ENCODE measurements around the gene CFAP70.

The CFAP70 gene

DNA sequence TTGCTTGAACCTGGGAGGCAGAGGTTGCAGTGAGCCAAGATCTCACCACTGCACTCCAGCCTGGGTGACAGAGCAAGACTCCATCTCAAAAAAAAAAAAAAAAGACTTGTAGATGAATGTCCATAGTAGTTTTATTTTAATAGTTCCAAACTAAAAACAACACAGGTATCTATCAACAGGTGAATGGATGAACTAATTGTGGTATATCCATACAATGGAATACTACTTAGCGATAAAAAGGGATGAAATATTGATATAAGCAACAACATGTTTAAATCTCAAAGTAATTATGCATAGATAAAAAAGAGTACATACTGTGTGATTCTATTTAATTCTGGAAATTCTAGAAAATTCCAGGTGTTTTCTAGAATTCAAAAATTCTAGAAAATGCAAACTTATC lies 68.7 kb downstream of the CFAP70 start:
- Histone ChIP-seq H3K9ac (ENCODE audit: low read length) (no peak overlapping the region), H3K4me3 (ENCODE audit: low read length) (no peak overlapping the region), H3K27ac (ENCODE audit: low read length) (no peak overlapping the region), H3K36me3 (replicated peaks; ENCODE audit: low read depth, low read length) (no peaks in the 10 kb centered on the region), H2AFZ (ENCODE audit: low read depth, low read length) (no peak overlapping the region), H3K79me2 (ENCODE audit: low read length) (no peaks in the 10 kb centered on the region), H3K27me3 (ENCODE audit: low read depth, low read length) (no peaks in the 10 kb centered on the region), H3K4me2 (ENCODE audit: low read length) (no peak overlapping the region), H3K4me1 (ENCODE audit: low read length) (peaks cover 7% of the 10 kb centered on the region), H3K9me3 (ENCODE audit: insufficient read depth, low read length) (no peaks in the 10 kb centered on the region), H4K20me1 (ENCODE audit: insufficient read depth, low read length) (no peaks in the 10 kb centered on the region)
- no peak for TF ChIP-seq EZH2phosphoT487 (IDR thresholded peaks at IDR 0.05; ENCODE audit: low read depth)
- TF ChIP-seq, protein P1, sequence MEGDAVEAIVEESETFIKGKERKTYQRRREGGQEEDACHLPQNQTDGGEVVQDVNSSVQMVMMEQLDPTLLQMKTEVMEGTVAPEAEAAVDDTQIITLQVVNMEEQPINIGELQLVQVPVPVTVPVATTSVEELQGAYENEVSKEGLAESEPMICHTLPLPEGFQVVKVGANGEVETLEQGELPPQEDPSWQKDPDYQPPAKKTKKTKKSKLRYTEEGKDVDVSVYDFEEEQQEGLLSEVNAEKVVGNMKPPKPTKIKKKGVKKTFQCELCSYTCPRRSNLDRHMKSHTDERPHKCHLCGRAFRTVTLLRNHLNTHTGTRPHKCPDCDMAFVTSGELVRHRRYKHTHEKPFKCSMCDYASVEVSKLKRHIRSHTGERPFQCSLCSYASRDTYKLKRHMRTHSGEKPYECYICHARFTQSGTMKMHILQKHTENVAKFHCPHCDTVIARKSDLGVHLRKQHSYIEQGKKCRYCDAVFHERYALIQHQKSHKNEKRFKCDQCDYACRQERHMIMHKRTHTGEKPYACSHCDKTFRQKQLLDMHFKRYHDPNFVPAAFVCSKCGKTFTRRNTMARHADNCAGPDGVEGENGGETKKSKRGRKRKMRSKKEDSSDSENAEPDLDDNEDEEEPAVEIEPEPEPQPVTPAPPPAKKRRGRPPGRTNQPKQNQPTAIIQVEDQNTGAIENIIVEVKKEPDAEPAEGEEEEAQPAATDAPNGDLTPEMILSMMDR (IDR thresholded peaks at IDR 0.05; ENCODE audit: low read depth, low read length): no peak

DNA sequence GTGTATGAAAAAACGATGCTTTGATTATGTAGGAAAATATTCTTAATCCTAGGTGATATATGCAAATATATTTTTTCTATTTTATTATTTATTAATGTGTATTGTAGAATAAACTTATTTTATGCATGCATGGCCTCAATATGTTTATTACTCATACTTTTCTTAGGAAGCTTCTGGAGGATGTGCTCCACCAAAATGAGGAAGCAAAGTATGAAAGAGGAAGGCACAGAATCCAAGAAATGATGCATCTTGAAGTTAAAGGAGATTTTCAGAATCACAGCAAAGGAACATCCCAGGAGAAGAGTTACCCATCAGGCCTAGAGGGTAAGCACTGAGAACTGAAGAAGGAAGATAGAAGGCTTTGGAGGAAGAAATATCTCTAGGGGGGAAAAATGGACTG lies 71.2 kb downstream of the CFAP70 start:
- no peak overlapping the region for H2AFZ ChIP-seq (ENCODE audit: low read depth, low read length)
- no peak overlapping the region for H3K4me2 ChIP-seq (ENCODE audit: low read length)
- H4K20me1 ChIP-seq (ENCODE audit: insufficient read depth, low read length): no peaks in the 10 kb centered on the region
- H3K36me3 ChIP-seq (replicated peaks; ENCODE audit: low read depth, low read length): no peaks in the 10 kb centered on the region
- H3K9ac ChIP-seq (ENCODE audit: low read length): no peak overlapping the region
- no peaks in the 10 kb centered on the region for H3K27me3 ChIP-seq (ENCODE audit: low read depth, low read length)
- H3K4me3 ChIP-seq (ENCODE audit: low read length): no peak overlapping the region
- H3K27ac ChIP-seq (ENCODE audit: low read length): no peak overlapping the region
- peaks cover 8% of the 10 kb centered on the region for H3K4me1 ChIP-seq (ENCODE audit: low read length)
- no peaks in the 10 kb centered on the region for H3K79me2 ChIP-seq (ENCODE audit: low read length)
- no peaks in the 10 kb centered on the region for H3K9me3 ChIP-seq (ENCODE audit: insufficient read depth, low read length)
- TF ChIP-seq EZH2phosphoT487 (IDR thresholded peaks at IDR 0.05; ENCODE audit: low read depth): no peak
- TF ChIP-seq, protein P1 (IDR thresholded peaks at IDR 0.05; ENCODE audit: low read depth, low read length): no peak

DNA sequence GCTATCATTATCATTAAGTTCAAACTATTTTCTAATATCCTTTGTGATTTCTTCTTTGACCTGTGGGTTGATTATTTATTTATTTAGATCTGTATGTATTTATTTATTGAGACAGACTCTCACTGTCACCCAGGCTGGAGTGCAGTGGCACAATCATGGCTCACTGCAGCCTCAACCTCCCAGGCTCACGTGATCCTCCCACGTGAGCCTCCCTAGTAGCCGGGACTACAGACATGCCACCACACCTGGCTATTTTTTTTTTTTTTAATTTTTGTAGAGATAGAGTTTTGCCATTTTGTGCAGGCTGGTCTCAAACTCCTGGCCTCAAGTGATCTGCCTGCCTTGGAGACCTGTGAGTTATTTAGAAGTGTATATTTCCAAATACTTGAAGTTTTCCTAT lies 77.6 kb downstream of the CFAP70 start:
- no peak overlapping the region for H2AFZ ChIP-seq (ENCODE audit: low read depth, low read length)
- no peak overlapping the region for H3K4me3 ChIP-seq (ENCODE audit: low read length)
- no peak overlapping the region for H3K9ac ChIP-seq (ENCODE audit: low read length)
- no peaks in the 10 kb centered on the region for H3K27me3 ChIP-seq (ENCODE audit: low read depth, low read length)
- H3K9me3 ChIP-seq (ENCODE audit: insufficient read depth, low read length): no peaks in the 10 kb centered on the region
- TF ChIP-seq EZH2phosphoT487 (IDR thresholded peaks at IDR 0.05; ENCODE audit: low read depth): no peak
- TF ChIP-seq, protein P1 (IDR thresholded peaks at IDR 0.05; ENCODE audit: low read depth, low read length): no peak
- peaks cover 5% of the 10 kb centered on the region for H3K4me1 ChIP-seq (ENCODE audit: low read length)
- H3K27ac ChIP-seq (ENCODE audit: low read length): no peak overlapping the region
- no peak overlapping the region for H3K4me2 ChIP-seq (ENCODE audit: low read length)
- no peaks in the 10 kb centered on the region for H3K79me2 ChIP-seq (ENCODE audit: low read length)
- H3K36me3 ChIP-seq (replicated peaks; ENCODE audit: low read depth, low read length): no peaks in the 10 kb centered on the region
- H4K20me1 ChIP-seq (ENCODE audit: insufficient read depth, low read length): no peaks in the 10 kb centered on the region

DNA sequence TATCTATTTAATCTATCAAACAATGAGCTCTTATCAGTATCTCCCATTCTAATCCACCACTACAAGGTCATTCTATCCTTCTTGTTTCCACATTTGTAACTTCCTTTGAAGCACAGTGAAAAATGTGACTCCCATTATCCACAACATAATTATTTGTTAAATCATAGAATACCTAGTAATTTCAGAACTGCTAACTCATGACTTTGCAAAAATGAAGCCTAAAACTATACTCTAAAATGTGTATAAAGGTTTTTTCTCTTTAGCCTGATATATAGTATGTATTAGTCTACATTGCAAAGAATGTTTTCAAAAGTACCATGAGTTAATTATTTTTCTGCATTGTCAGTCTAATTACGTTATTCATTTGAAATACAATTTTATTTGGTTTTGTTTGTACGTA lies 94.2 kb downstream of the CFAP70 start:
- no peaks in the 10 kb centered on the region for H3K27me3 ChIP-seq (ENCODE audit: low read depth, low read length)
- no peaks in the 10 kb centered on the region for H3K36me3 ChIP-seq (replicated peaks; ENCODE audit: low read depth, low read length)
- TF ChIP-seq EZH2phosphoT487 (IDR thresholded peaks at IDR 0.05; ENCODE audit: low read depth): no peak
- TF ChIP-seq, protein P1 (IDR thresholded peaks at IDR 0.05; ENCODE audit: low read depth, low read length): no peak
- H3K4me2 ChIP-seq (ENCODE audit: low read length): no peak overlapping the region
- H3K27ac ChIP-seq (ENCODE audit: low read length): no peak overlapping the region
- H3K4me3 ChIP-seq (ENCODE audit: low read length): no peak overlapping the region
- H3K79me2 ChIP-seq (ENCODE audit: low read length): no peaks in the 10 kb centered on the region
- H3K9ac ChIP-seq (ENCODE audit: low read length): no peak overlapping the region
- no peaks in the 10 kb centered on the region for H4K20me1 ChIP-seq (ENCODE audit: insufficient read depth, low read length)
- no peaks in the 10 kb centered on the region for H3K4me1 ChIP-seq (ENCODE audit: low read length)
- H2AFZ ChIP-seq (ENCODE audit: low read depth, low read length): no peak overlapping the region
- no peaks in the 10 kb centered on the region for H3K9me3 ChIP-seq (ENCODE audit: insufficient read depth, low read length)
